HG03439 (cell line): ENCODE measurements around the gene GRM1.

Experiments
- ATAC-seq: cut with Tn5 transposase; IDR thresholded peaks from one replicate; pipeline ENCODE4 v1.9.1; 2021; ENCODE audit warnings: mild to moderate bottlenecking, moderate library complexity; ENCODE audit not compliant: unreplicated experiment

Gene GRM1

GRCh38 chr6:146361128-146361924 is 332.5 kb downstream of the GRM1 start:
- ATAC-seq = no peak

DNA sequence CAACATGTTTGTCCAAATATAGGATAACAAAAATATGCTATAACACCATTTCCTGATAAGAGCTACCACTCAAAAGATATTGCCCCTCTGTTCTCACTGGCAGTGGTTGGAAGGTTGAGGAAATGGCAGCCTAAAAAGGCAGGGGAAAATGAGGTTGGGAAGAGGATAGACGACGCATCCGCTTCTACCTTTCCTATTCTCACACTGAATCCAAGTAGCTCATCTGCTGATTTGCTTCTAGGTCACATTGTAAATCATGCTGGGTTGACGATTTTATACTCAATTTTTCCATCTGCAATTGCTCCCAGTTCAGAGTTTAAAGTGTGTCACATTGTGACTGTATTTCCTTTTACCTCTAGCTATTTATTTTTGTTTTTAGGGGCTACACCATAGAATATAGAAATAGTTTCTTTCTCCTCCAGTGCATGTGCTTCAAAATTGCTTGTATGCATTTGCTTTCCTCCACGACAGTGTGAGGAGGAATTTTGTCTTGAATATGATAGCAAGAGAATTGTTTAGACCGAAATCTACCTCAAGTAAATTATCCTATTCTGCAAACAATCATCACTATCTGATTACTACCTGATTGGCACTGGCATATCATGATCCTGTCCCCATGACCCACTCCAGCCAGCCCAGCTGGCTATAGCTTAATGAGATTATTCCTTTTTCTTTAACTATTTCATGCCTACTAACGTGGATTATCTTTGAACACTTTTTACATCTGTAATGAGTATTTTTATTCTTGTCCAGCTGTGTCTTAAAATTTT is 335.2 kb downstream of the GRM1 start:
- no peak for ATAC-seq

DNA sequence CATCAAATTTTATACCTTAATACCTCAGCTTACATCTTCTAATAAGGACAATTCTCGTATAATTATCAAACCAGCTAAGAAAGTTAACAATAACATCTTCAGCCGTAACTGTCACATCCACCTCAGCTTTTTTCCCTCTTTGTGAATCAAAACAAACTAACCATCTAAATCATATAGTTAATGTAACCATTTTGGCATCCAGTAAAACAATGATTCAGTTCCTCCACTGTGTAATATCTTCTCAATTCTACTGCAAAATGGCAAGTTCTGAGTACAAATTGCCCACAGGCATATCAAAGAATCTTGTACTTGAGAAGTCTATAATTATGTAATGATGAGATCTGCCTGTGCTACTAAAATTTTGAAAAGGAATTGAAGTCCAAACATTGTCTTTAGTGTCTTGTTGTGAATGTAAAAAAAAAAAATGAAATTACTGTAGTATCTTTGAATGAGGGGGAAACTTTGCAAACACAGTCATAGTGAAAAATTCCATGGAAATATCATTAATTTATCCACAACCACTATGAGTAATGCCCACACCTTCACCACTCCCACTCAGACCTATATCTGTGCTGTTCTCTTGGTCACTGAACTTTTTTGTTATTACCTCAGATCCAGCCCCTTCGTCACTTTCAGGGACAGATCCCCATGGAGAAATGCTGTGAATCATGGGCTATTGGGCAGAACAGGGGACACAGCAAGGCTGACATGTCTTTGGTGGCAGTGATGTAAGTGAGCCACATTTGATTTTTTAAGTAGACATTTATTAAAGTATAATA is 336.1 kb downstream of the GRM1 start:
- no peak for ATAC-seq

DNA sequence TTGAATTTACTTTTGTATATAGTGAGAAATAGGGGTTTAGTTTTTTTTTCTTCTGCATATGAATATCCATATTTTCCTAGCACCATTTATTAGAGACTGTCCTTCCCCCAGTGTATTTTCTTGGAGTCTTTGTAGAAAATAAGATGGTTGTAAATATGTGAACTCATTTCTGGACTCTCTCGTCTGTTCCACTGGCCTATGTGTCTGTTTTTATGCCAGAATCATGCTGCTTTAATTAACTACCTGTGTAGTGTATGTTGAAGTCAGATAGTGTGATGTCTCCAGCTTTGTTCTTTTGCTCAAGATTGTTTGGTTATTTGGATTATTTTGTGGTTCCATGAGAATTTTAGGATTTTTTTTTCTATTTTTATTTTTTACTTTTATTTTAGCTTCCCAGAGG is 338.2 kb downstream of the GRM1 start:
- no peak for ATAC-seq

- ATAC-seq = no peak
Observed at GRCh38 chr6:146369866-146370265, 341.0 kb downstream of the GRM1 start.

- no peak for ATAC-seq
Observed at GRCh38 chr6:146381486-146381885, 352.6 kb downstream of the GRM1 start.

GRCh38 chr6:146388736-146389364 is 360.0 kb downstream of the GRM1 start:
- ATAC-seq = no peak

DNA sequence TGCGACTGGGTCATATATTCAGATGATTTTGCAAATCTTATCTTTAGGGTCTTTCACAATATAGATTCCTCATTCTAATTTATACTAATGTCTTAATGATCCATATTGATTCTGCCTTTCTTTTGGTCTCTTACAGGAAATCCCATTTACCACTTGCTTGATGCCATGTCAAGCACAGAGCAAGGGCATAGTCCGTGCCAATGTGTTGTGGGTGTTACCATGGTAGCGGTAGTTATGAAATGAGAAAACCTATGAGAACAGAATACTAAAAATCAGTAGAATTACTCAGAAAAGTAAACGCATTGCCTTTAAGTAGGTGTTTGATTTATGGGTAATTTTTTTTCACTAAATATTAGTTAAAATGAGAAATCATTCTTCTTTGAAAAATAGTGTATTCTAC is 360.9 kb downstream of the GRM1 start:
- no peak for ATAC-seq

GRCh38 chr6:146397638-146398037 is 368.8 kb downstream of the GRM1 start:
- ATAC-seq = no peak

GRCh38 chr6:146402476-146402875 is 373.6 kb downstream of the GRM1 start:
- no peak for ATAC-seq

GRCh38 chr6:146408583-146408982 is 379.7 kb downstream of the GRM1 start:
- no peak for ATAC-seq

- ATAC-seq = no peak
Observed at GRCh38 chr6:146410851-146411595, 382.2 kb downstream of the GRM1 start.

GRCh38 chr6:146419576-146419975 is 390.7 kb downstream of the GRM1 start:
- no peak for ATAC-seq

- ATAC-seq = no peak
Observed at GRCh38 chr6:146420255-146420654, 391.4 kb downstream of the GRM1 start.

- no peak for ATAC-seq
Observed at GRCh38 chr6:146422789-146423375, 394.0 kb downstream of the GRM1 start.

DNA sequence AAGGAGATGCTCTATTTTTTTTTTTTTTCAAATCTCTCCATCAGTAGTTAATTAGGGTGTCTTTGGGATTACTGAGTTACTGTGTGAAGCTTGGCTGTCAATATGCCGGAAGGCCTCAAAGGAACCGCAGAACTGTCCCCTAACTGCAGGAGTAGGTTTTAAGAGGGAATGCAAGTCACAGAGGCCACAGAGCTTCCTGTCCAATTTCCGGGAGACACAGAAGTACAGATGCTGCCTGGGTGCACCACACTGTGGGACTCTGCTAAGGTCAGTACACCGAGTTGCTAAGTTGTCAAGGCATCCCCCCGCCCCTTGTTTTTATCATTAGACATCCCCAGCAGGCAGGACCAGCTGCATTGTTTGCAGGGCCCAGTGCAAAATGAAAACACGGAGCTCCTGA is 394.6 kb downstream of the GRM1 start:
- no peak for ATAC-seq

GRCh38 chr6:146426516-146426915 is 397.7 kb downstream of the GRM1 start:
- no peak for ATAC-seq

DNA sequence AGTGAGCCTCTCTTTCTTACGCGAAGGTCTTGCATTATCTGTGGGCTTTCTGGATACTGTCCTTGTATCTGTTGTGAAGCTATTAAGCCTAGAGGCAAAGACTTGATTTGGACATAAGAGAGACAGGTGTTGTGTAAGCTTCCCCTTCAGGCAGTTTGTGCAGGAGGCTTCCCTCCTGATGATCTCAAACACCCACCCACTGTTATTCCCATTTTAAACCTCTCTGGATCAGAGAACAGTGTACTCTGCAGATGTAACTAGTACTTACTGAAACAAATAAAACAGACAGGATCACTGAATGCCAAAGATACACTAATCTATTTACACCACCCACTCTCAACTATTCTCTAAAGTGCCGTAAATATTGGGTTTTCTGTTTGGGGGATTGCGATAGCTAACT is 401.0 kb downstream of the GRM1 start:
- ATAC-seq = no peak

GRCh38 chr6:146433881-146434731 is 405.2 kb downstream of the GRM1 start:
- ATAC-seq = no peak
